OCI-LY7 (cell line): ENCODE results near the gene GATA6. TPM values are rescaled to one million over a fixed set of nuclear protein-coding genes. Genes with fewer than 3 reads are reported as not detected.

Experiments
- BruUV-seq: library from RNA; stranded (reverse); fragments of 400-500 nt; replicated peaks from 2 replicates; lab custom pipeline; 2021; lab: Mats Ljungman, UMichigan
- CTCF ChIA-PET: fragments of 300-600 bp; sonication (Branson Sonifier 250); formaldehyde crosslinking; loops from one replicate; lab custom pipeline; 2022; ENCODE audit warnings: antibody characterized with exemption; ENCODE audit not compliant: unreplicated experiment; lab: Charles Lee
- POLR2A ChIA-PET: fragments of 300-600 bp; sonication (Branson Sonifier 250); formaldehyde crosslinking; loops from one replicate; lab custom pipeline; 2022; ENCODE audit warnings: antibody characterized with exemption; lab: Charles Lee
- DNase-seq: peaks from one replicate; pipeline ENCODE4 v3.0.0-alpha.2; 2015; ENCODE audit warnings: low spot score
- H2AFZ ChIP-seq: fragments of 200-600 bp; sonication (generic), shearing (Covaris generic); 2 replicates; pipeline ENCODE4 v1.6.1; 2014; ENCODE audit warnings: mild to moderate bottlenecking, antibody characterized with exemption, low read length, moderate library complexity
- H3K27ac ChIP-seq: fragments of 200-600 bp; sonication (generic); 2 replicates; pipeline ENCODE4 v1.5.1; 2014; ENCODE audit warnings: mixed run types, low read depth, mild to moderate bottlenecking, moderate library complexity, low read length, inconsistent platforms; ENCODE audit not compliant: poor library complexity, severe bottlenecking
- H3K36me3 ChIP-seq: fragments of 200-600 bp; sonication (generic); 2 replicates; pipeline ENCODE4 v1.6.1; 2014; ENCODE audit warnings: mild to moderate bottlenecking, antibody characterized with exemption, low read length, moderate library complexity, mixed read lengths; ENCODE audit not compliant: insufficient read depth
- H3K4me1 ChIP-seq: fragments of 200-600 bp; sonication (generic); 2 replicates; pipeline ENCODE4 v1.5.1; 2014; ENCODE audit warnings: mild to moderate bottlenecking, low read length; ENCODE audit not compliant: insufficient read depth, poor library complexity, severe bottlenecking
- H3K4me2 ChIP-seq: fragments of 200-600 bp; sonication (generic); 2 replicates; pipeline ENCODE4 v1.6.1; 2014; ENCODE audit warnings: mild to moderate bottlenecking, low read length
- H3K4me3 ChIP-seq: fragments of 200-600 bp; sonication (generic); 2 replicates; pipeline ENCODE4 v1.5.1; 2014; ENCODE audit warnings: mild to moderate bottlenecking, low read depth, low read length; ENCODE audit not compliant: poor library complexity, severe bottlenecking
- H3K79me2 ChIP-seq: fragments of 200-600 bp; sonication (generic); 2 replicates; pipeline ENCODE4 v1.6.1; 2016; ENCODE audit warnings: low read depth, mild to moderate bottlenecking, low read length, moderate library complexity, mixed read lengths; ENCODE audit not compliant: insufficient read depth
- H3K9me2 ChIP-seq: fragments of 200-600 bp; sonication (generic); 2 replicates; pipeline ENCODE4 v1.6.1; 2016; ENCODE audit warnings: mild to moderate bottlenecking, low read length, mixed read lengths; ENCODE audit not compliant: insufficient read depth
- H3K9me3 ChIP-seq: fragments of 200-600 bp; sonication (generic); 2 replicates; pipeline ENCODE4 v1.6.1; 2014; ENCODE audit warnings: mild to moderate bottlenecking, mixed run types, low read length, mixed read lengths
- H4K20me1 ChIP-seq: fragments of 200-600 bp; sonication (generic); 2 replicates; pipeline ENCODE4 v1.6.1; 2014; ENCODE audit warnings: mild to moderate bottlenecking, antibody characterized with exemption, low read length, moderate library complexity, mixed read lengths; ENCODE audit not compliant: insufficient read depth
- CTCF ChIP-seq: fragments of 200-600 bp; sonication (generic); conservative IDR thresholded peaks from 2 replicates; pipeline ENCODE4 v1.5.1; 2014; ENCODE audit warnings: mild to moderate bottlenecking, antibody characterized with exemption, low read length, moderate library complexity, mixed read lengths
- EZH2phosphoT487 ChIP-seq: fragments of 200-600 bp; sonication (generic); IDR thresholded peaks from 2 replicates; pipeline ENCODE4 v1.6.1; 2018; ENCODE audit warnings: low read depth, borderline replicate concordance, mild to moderate bottlenecking, mixed run types, antibody characterized with exemption, low read length, moderate library complexity, mixed read lengths
- intact Hi-C: fragments of 100-400 bp; cut with micrococcal nuclease; formaldehyde crosslinking; loops from one replicate; pipeline ENCODE4 v1.10.0; 2022; ENCODE audit not compliant: unreplicated experiment
- total RNA-seq, 2 experiments: library from RNA; depleted of rRNA in 1 of 2; stranded (reverse); fragments of >200 nt in 1 of 2; shearing (Covaris generic) in 1 of 2; gene quantifications; 2 replicates each; pipeline ENCODE4 v1.2.3, GENCODE V29; 2014 to 2022

GATA6 gene
- total RNA-seq, 2 experiments from 2014 or later, result not detected

DNA sequence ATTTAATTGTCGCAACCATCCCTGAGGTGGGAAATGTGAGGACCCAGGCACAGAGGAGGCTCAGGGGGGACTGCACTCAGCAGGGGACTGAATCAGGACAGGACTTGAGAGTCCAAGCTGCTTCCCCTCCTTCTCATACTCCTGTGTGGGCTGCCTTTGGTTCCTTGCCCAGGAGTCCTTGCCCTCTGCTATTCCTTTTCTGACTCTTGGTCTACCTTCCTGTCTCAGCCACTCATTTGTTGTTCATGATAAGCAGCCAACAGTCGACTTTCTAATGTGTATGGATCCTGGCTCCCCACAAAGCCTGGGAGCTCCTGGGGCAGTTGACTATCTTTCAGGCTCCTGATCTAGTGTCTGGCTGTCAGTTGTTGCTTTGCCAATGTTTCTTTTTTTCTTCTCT, 28.3 kb downstream of the GATA6 start:
- Histone ChIP-seq H3K9me3 (no peaks in the 10 kb centered on the region), H3K36me3 (no peaks in the 10 kb centered on the region), H3K4me3 (no peak overlapping the region), H3K4me2 (no peak overlapping the region), H4K20me1 (no peaks in the 10 kb centered on the region), H3K79me2 (no peaks in the 10 kb centered on the region), H2AFZ (no peak overlapping the region), H3K9me2 (no peaks in the 10 kb centered on the region), H3K4me1 (no peaks in the 10 kb centered on the region), H3K27ac (no peak overlapping the region)
- ChIA-PET POLR2A (interaction anchor here (0.5 to 1.5 kb wide), 4 partner anchors 13 to 740 kb away, joined by 3 to 10 read pairs (median 4); no protein-coding TSS in a partner anchor), CTCF (no interaction called here)
- BruUV-seq, result no TSS peak
- intact Hi-C loops, result no loop called here
- DNase-seq, result no peak
- TF ChIP-seq EZH2phosphoT487 (no peak), CTCF (no peak)

DNA sequence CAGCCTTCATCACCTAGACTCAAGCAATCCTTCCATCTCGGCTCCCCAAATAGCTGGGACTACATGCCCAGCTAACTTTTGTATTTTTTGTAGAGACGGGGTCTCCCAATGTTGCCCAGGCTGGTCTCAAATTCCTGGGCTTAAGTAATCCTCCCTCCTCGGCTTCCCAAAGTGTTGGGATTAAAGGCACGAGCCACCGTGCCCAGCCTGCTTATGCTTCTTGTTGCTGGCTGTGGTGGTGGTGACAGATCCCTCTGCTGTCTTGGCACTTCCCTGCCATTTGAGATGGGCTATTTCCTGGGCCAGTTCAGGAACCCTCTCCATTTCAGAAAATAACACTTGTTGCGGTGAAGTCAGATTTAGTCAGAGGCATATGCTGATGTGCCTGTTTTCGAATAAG, 28.8 kb downstream of the GATA6 start:
- H2AFZ ChIP-seq, result no peak overlapping the region
- BruUV-seq, result no TSS peak

More for the DNA sequence above, 28.8 kb downstream of the GATA6 start:
- H3K4me1 ChIP-seq, result no peaks in the 10 kb centered on the region
- intact Hi-C loops, result no loop called here
- no peak overlapping the region for H3K4me2 ChIP-seq
- CTCF ChIA-PET, result no interaction called here
- TF ChIP-seq CTCF, result no peak
- no peak for TF ChIP-seq EZH2phosphoT487
- no peaks in the 10 kb centered on the region for H4K20me1 ChIP-seq
- POLR2A ChIA-PET, result interaction anchor here (1.5 kb wide), 1 partner anchor 13 kb away, joined by 4 read pairs; no protein-coding TSS in a partner anchor
- H3K4me3 ChIP-seq, result no peak overlapping the region
- no peaks in the 10 kb centered on the region for H3K36me3 ChIP-seq
- no peaks in the 10 kb centered on the region for H3K9me2 ChIP-seq
- no peaks in the 10 kb centered on the region for H3K79me2 ChIP-seq
- H3K9me3 ChIP-seq, result no peaks in the 10 kb centered on the region
- no peak for DNase-seq
- H3K27ac ChIP-seq, result no peak overlapping the region
